GM12878 (cell line): ENCODE results near the gene PLA2G3. TPM values are rescaled to one million over a fixed set of nuclear protein-coding genes. Genes with fewer than 3 reads are reported as not detected.

ENCODE experiments used
- ATAC-seq: fragments of 200-7000 bp; cut with Tn5 transposase; 3 replicates; pipeline ENCODE4 v1.9.1; 2020; ENCODE audit warnings: mild to moderate bottlenecking, moderate library complexity
- BruUV-seq: library from RNA; stranded (reverse); fragments of 400-500 nt; replicated peaks from 2 replicates; lab custom pipeline; 2021; lab: Mats Ljungman, UMichigan
- CTCF ChIA-PET: fragments of 300-600 bp; sonication (Branson Sonifier 250); formaldehyde crosslinking; extraction: SDS; loops from one replicate; lab custom pipeline; 2021; ENCODE audit warnings: inconsistent platforms; lab: Yijun Ruan, JAX
- POLR2A ChIA-PET: fragments of 350-600 bp; formaldehyde crosslinking; extraction: SDS; loops from one replicate; lab custom pipeline; 2021; ENCODE audit warnings: inconsistent platforms; lab: Charles Lee
- RAD21 ChIA-PET: fragments of 300-600 bp; sonication (Branson Sonifier 250); formaldehyde crosslinking; loops from one replicate; lab custom pipeline; 2023; ENCODE audit warnings: antibody characterized with exemption; ENCODE audit not compliant: unreplicated experiment; lab: Charles Lee
- SMC1A ChIA-PET: fragments of 300-600 bp; sonication (Branson Sonifier 250); formaldehyde crosslinking; loops from one replicate; lab custom pipeline; 2023; ENCODE audit not compliant: unreplicated experiment, uncharacterized antibody; lab: Charles Lee
- DNase-seq: peaks from one replicate; pipeline ENCODE4 v3.0.0-alpha.2; 2011; ENCODE audit warnings: low read depth, low spot score
- FAIRE-seq: peaks from 3 replicates; lab custom pipeline; 2011; peaks lifted over from hg19 to GRCh38; lab: Jason Lieb, UNC
- H2AFZ ChIP-seq: 2 replicates; pipeline ENCODE4 v1.6.0; 2011; ENCODE audit warnings: low read depth, low read length, control low read depth; ENCODE audit not compliant: control insufficient read depth
- H3K27ac ChIP-seq: 2 replicates; pipeline ENCODE4 v1.5.1; 2011; ENCODE audit warnings: control low read depth; ENCODE audit not compliant: control insufficient read depth, insufficient read depth
- H3K27me3 ChIP-seq, 2 experiments: replicated peaks in 1 of 2; 2 replicates each; pipeline versions ENCODE4 v1.6.0 to v1.6.1; 2011; ENCODE audit warnings: low read length in 1 of 2; ENCODE audit not compliant: control insufficient read depth in 2 of 2, insufficient read depth in 2 of 2
- H3K36me3 ChIP-seq, 2 experiments: 2 replicates each; pipeline ENCODE4 v1.5.1; 2011; ENCODE audit warnings: low read length in 1 of 2; ENCODE audit not compliant: control insufficient read depth in 2 of 2, insufficient read depth in 2 of 2
- H3K4me1 ChIP-seq: 2 replicates; pipeline ENCODE4 v1.6.1; 2011; ENCODE audit warnings: mild to moderate bottlenecking, low read length, moderate library complexity, mixed read lengths; ENCODE audit not compliant: control insufficient read depth, insufficient read depth
- H3K4me2 ChIP-seq: 2 replicates; pipeline ENCODE4 v1.6.0; 2011; ENCODE audit warnings: control low read depth; ENCODE audit not compliant: control insufficient read depth, insufficient read depth
- H3K4me3 ChIP-seq: fragments of 200-600 bp; sonication (generic); 2 replicates; pipeline ENCODE4 v1.5.1; 2016
- H3K79me2 ChIP-seq: 2 replicates; pipeline ENCODE4 v1.6.0; 2011; ENCODE audit warnings: low read length; ENCODE audit not compliant: control insufficient read depth, insufficient read depth
- H3K9ac ChIP-seq: 2 replicates; pipeline ENCODE4 v1.8.0; 2011; ENCODE audit warnings: low read length, control low read depth, mixed read lengths; ENCODE audit not compliant: control insufficient read depth, insufficient read depth
- H3K9me3 ChIP-seq: replicated peaks from 3 replicates; pipeline ENCODE4 v1.5.1; 2011; ENCODE audit warnings: mild to moderate bottlenecking, low read length; ENCODE audit not compliant: control insufficient read depth, insufficient read depth
- H4K20me1 ChIP-seq: 2 replicates; pipeline ENCODE4 v1.6.0; 2011; ENCODE audit not compliant: control insufficient read depth, insufficient read depth
- BRCA1 ChIP-seq: IDR thresholded peaks from 2 replicates; pipeline ENCODE4 v1.6.1; 2011; ENCODE audit warnings: low read depth, low read length, improper control_type of control experiment
- CHD1 ChIP-seq: IDR thresholded peaks from 2 replicates; pipeline ENCODE4 v1.6.1; 2012; ENCODE audit warnings: low read depth, low read length, improper control_type of control experiment
- EED ChIP-seq: sonication (generic); IDR thresholded peaks from 2 replicates; pipeline ENCODE4 v1.6.1; 2016; ENCODE audit warnings: antibody characterized with exemption, low read depth
- ESRRA ChIP-seq: IDR thresholded peaks from 2 replicates; pipeline ENCODE4 v1.6.1; 2012; ENCODE audit warnings: mild to moderate bottlenecking, low read length, improper control_type of control experiment
- GABPA ChIP-seq: IDR thresholded peaks from 2 replicates; pipeline ENCODE4 v1.6.1; 2014; ENCODE audit warnings: antibody characterized with exemption, low read depth, mild to moderate bottlenecking, inconsistent platforms
- HDAC6 ChIP-seq: fragments of 200-600 bp; sonication (generic); IDR thresholded peaks from one replicate; pipeline ENCODE4 v1.8.0; 2017; ENCODE audit warnings: antibody characterized with exemption; ENCODE audit not compliant: unreplicated experiment
- KDM1A ChIP-seq: fragments of 200-600 bp; sonication (generic); IDR thresholded peaks from 2 replicates; pipeline ENCODE4 v1.6.1; 2016; ENCODE audit warnings: borderline replicate concordance
- NFXL1 ChIP-seq: fragments of 450-650 bp; IDR thresholded peaks from 2 replicates; pipeline ENCODE4 v1.6.1; 2017; ENCODE audit warnings: antibody characterized with exemption, mild to moderate bottlenecking, borderline replicate concordance
- POLR2AphosphoS2 ChIP-seq: IDR thresholded peaks from 2 replicates; pipeline ENCODE4 v1.6.1; 2011; ENCODE audit warnings: low read depth, mild to moderate bottlenecking, low read length, improper control_type of control experiment, moderate library complexity
- POLR2AphosphoS5 ChIP-seq: IDR thresholded peaks from 2 replicates; pipeline ENCODE4 v1.6.1; 2011; ENCODE audit warnings: mild to moderate bottlenecking, low read length, inconsistent platforms
- TBL1XR1 ChIP-seq: IDR thresholded peaks from 2 replicates; pipeline ENCODE4 v1.6.1; 2012; ENCODE audit warnings: low read depth, low read length, improper control_type of control experiment
- ZNF217 ChIP-seq: fragments of 450-650 bp; IDR thresholded peaks from 2 replicates; pipeline ENCODE4 v1.6.1; 2017; ENCODE audit warnings: antibody characterized with exemption, mild to moderate bottlenecking
- ZNF24 ChIP-seq: fragments of 450-650 bp; IDR thresholded peaks from 2 replicates; pipeline ENCODE4 v1.6.1; 2017; ENCODE audit warnings: antibody characterized with exemption, mild to moderate bottlenecking
- ZNF384 ChIP-seq: IDR thresholded peaks from 2 replicates; pipeline ENCODE4 v1.6.1; 2012; ENCODE audit warnings: low read depth, mild to moderate bottlenecking, low read length, improper control_type of control experiment, borderline replicate concordance
- WGBS: methylation state at CpG from one replicate; pipeline ENCODE4 v1.1.6; 2016; ENCODE audit warnings: low lambda C conversion rate; ENCODE audit not compliant: insufficient replicate concordance, insufficient coverage; ENCODE audit errors: missing lambda C conversion rate; 5-methylcytosine and 5-hydroxymethylcytosine counted together
- in situ Hi-C: fragments of 300-500 bp; cut with MboI; formaldehyde crosslinking; loops from 9 replicates; pipeline ENCODE4 v1.14.3; 2018; ENCODE audit warnings: mixed read lengths
- intact Hi-C: fragments of 100-400 bp; cut with micrococcal nuclease; formaldehyde crosslinking; loops from one replicate; pipeline ENCODE4 v1.14.2; 2022; ENCODE audit not compliant: unreplicated experiment
- polyA plus RNA-seq, 11 experiments: library from polyadenylated mRNA; depleted of rRNA in 4 of 11; unstranded in 6 of 11; stranded (reverse) in 5 of 11; fragments of >200 nt; fragmentation: Nextera tagmentation in 4 of 11; fragmentation: Illumina TruSeq in 1 of 11; extraction: Ambion mirVana in 4 of 11; extraction: Trizol in 1 of 11; gene quantifications; 1 replicate in 1 of 11; 2 replicates in 10 of 11; pipeline versions ENCODE4 v1.2.1 to v1.2.3, GENCODE V29; 2011 to 2016; ENCODE audit warnings: inconsistent platforms in 2 of 11, missing spikeins in 2 of 11, low read depth in 1 of 11
- total RNA-seq, 4 experiments: library from RNA; depleted of rRNA in 3 of 4; stranded (reverse); fragments of >200 nt in 3 of 4; fragmentation: Illumina TruSeq in 1 of 4; extraction: Trizol in 1 of 4; gene quantifications; 2 replicates each; pipeline versions ENCODE4 v1.2.1 to v1.2.3, GENCODE V29; 2013 to 2021
- TF ChIP-seq, protein P1 (sequence below): fragments of 450-650 bp; IDR thresholded peaks from 2 replicates; pipeline ENCODE4 v1.6.1; 2018; ENCODE audit warnings: borderline replicate concordance, mild to moderate bottlenecking; ENCODE audit not compliant: partially characterized antibody
- TF ChIP-seq, protein P2 (sequence below): IDR thresholded peaks from 2 replicates; pipeline ENCODE4 v1.6.1; 2012; ENCODE audit warnings: low read depth, low read length, improper control_type of control experiment
- TF ChIP-seq, protein P3 (sequence below): fragments of 450-650 bp; IDR thresholded peaks from 2 replicates; pipeline ENCODE4 v1.6.1; 2017; ENCODE audit warnings: mild to moderate bottlenecking, moderate library complexity

PLA2G3 gene
- total and polyA plus RNA-seq, 10 of the 15 experiments (the other 5 are each of a cell fraction or from before 2014, with no cell fraction given) = 0.04 TPM; not detected in 9

- TF ChIP-seq POLR2AphosphoS2 (no peak), ZNF24 (no peak), HDAC6 (no peak), CHD1 (no peak), NFXL1 (no peak), ESRRA (no peak)
- TF ChIP-seq, protein P1, sequence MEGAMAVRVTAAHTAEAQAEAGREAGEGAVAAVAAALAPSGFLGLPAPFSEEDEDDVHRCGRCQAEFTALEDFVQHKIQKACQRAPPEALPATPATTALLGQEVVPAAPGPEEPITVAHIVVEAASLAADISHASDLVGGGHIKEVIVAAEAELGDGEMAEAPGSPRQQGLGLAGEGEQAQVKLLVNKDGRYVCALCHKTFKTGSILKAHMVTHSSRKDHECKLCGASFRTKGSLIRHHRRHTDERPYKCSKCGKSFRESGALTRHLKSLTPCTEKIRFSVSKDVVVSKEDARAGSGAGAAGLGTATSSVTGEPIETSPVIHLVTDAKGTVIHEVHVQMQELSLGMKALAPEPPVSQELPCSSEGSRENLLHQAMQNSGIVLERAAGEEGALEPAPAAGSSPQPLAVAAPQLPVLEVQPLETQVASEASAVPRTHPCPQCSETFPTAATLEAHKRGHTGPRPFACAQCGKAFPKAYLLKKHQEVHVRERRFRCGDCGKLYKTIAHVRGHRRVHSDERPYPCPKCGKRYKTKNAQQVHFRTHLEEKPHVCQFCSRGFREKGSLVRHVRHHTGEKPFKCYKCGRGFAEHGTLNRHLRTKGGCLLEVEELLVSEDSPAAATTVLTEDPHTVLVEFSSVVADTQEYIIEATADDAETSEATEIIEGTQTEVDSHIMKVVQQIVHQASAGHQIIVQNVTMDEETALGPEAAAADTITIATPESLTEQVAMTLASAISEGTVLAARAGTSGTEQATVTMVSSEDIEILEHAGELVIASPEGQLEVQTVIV = no peak
Measured at GRCh38 chr22:31120230-31120629, 20.1 kb downstream of the PLA2G3 start (continued).

GRCh38 chr22:31119026-31119717, 21.1 kb downstream of the PLA2G3 start:
- Histone ChIP-seq H3K4me1 (no peaks in the 10 kb centered on the region), H3K4me3 (no peak overlapping the region), H4K20me1 (no peaks in the 10 kb centered on the region), H3K27ac (no peak overlapping the region), H2AFZ (no peak overlapping the region), H3K36me3 (no peaks in the 10 kb centered on the region), H3K9me3 (no peaks in the 10 kb centered on the region), H3K9ac (no peak overlapping the region), H3K4me2 (no peak overlapping the region), H3K27me3 (no peaks in the 10 kb centered on the region), H3K79me2 (no peaks in the 10 kb centered on the region)
- no TSS peak for BruUV-seq
- ChIA-PET RAD21 (no interaction called here), SMC1A (no interaction called here), POLR2A (no interaction called here), CTCF (no interaction called here)
- no peak for FAIRE-seq
- intact Hi-C loops (no loop called here), in situ Hi-C loops (no loop called here)
- no peak for ATAC-seq
- 24% methylated on average over 7 of the region's 7 CpGs for WGBS
- no peak for DNase-seq
- TF ChIP-seq EED = no peak
- TF ChIP-seq BRCA1 = no peak
- TF ChIP-seq POLR2AphosphoS5 = no peak
- TF ChIP-seq ZNF384 = no peak
- no peak for TF ChIP-seq ZNF217
- TF ChIP-seq TBL1XR1 = no peak
- TF ChIP-seq, protein P2, sequence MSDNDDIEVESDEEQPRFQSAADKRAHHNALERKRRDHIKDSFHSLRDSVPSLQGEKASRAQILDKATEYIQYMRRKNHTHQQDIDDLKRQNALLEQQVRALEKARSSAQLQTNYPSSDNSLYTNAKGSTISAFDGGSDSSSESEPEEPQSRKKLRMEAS = no peak
- TF ChIP-seq KDM1A = no peak
- TF ChIP-seq GABPA = no peak
- TF ChIP-seq, protein P3, sequence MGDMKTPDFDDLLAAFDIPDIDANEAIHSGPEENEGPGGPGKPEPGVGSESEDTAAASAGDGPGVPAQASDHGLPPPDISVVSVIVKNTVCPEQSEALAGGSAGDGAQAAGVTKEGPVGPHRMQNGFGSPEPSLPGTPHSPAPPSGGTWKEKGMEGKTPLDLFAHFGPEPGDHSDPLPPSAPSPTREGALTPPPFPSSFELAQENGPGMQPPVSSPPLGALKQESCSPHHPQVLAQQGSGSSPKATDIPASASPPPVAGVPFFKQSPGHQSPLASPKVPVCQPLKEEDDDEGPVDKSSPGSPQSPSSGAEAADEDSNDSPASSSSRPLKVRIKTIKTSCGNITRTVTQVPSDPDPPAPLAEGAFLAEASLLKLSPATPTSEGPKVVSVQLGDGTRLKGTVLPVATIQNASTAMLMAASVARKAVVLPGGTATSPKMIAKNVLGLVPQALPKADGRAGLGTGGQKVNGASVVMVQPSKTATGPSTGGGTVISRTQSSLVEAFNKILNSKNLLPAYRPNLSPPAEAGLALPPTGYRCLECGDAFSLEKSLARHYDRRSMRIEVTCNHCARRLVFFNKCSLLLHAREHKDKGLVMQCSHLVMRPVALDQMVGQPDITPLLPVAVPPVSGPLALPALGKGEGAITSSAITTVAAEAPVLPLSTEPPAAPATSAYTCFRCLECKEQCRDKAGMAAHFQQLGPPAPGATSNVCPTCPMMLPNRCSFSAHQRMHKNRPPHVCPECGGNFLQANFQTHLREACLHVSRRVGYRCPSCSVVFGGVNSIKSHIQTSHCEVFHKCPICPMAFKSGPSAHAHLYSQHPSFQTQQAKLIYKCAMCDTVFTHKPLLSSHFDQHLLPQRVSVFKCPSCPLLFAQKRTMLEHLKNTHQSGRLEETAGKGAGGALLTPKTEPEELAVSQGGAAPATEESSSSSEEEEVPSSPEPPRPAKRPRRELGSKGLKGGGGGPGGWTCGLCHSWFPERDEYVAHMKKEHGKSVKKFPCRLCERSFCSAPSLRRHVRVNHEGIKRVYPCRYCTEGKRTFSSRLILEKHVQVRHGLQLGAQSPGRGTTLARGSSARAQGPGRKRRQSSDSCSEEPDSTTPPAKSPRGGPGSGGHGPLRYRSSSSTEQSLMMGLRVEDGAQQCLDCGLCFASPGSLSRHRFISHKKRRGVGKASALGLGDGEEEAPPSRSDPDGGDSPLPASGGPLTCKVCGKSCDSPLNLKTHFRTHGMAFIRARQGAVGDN = no peak
